H1 (cell line): ENCODE measurements around the gene SSR1. TPM values are rescaled to one million over a fixed set of nuclear protein-coding genes. Genes with fewer than 3 reads are reported as not detected.

Experiments used
- polyA plus RNA-seq, 7 experiments: library from polyadenylated mRNA; depleted of rRNA in 3 of 7; stranded (reverse) in 5 of 7; unstranded in 2 of 7; fragments of >200 nt in 5 of 7; fragments of 200-250 nt in 2 of 7; gene quantifications; 1 replicate in 5 of 7; 2 replicates in 1 of 7; 4 replicates in 1 of 7; pipeline versions ENCODE4 v1.2.1 to v1.2.3, GENCODE V29; 2011 to 2013; ENCODE audit warnings: missing spikeins in 2 of 7, mixed read lengths in 2 of 7
- total RNA-seq: library from RNA; stranded (reverse); fragmentation: NEBNext Ultra II Directional; extraction: Animal tissue kit (Norgen Biotek cat#: 25700); gene quantifications from 2 replicates; pipeline ENCODE4 v1.2.1, GENCODE V29; 2021
- TF ChIP-seq, protein P1 (sequence below), 3 experiments: IDR thresholded peaks; 1 replicate in 2 of 3; 2 replicates in 1 of 3; pipeline versions ENCODE4 v1.5.1 to v1.6.1; 2011; ENCODE audit warnings: low read length in 3 of 3, mild to moderate bottlenecking in 3 of 3, inconsistent platforms in 2 of 3, low read depth in 1 of 3, moderate library complexity in 1 of 3; ENCODE audit not compliant: insufficient read depth in 1 of 3; ENCODE audit errors: control extremely low read depth in 1 of 3

SSR1 gene
- total and polyA plus RNA-seq, 2 of the 8 experiments (the other 6 are each of a cell fraction or from before 2014, with no cell fraction given), result 26.6 to 117 TPM

DNA sequence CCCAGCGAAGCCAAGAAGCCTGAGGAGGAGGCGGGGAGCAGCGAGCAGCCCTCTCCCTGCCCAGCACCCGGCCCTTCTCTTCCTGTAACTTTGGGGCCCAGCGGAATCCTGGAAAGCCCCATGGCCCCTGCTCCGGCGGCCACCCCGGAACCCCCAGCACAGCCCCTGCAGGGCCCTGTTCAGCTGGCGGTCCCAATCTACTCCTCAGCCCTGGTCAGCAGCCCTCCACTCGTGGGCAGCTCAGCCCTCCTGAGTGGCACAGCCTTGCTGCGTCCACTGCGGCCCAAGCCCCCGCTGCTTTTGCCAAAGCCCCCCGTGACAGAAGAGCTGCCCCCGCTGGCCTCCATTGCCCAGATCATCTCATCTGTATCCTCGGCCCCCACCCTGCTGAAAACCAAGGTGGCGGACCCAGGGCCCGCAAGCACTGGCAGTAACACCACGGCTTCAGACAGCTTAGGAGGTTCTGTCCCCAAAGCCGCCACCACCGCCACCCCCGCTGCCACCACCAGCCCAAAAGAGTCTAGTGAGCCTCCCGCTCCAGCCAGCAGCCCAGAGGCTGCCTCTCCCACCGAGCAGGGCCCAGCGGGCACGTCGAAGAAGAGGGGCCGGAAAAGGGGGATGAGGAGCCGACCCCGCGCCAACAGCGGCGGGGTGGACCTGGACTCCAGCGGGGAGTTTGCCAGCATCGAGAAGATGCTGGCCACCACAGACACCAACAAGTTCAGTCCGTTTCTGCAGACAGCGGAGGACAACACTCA lies 81.9 kb downstream of the SSR1 start (continued):
- TF ChIP-seq, protein P1, sequence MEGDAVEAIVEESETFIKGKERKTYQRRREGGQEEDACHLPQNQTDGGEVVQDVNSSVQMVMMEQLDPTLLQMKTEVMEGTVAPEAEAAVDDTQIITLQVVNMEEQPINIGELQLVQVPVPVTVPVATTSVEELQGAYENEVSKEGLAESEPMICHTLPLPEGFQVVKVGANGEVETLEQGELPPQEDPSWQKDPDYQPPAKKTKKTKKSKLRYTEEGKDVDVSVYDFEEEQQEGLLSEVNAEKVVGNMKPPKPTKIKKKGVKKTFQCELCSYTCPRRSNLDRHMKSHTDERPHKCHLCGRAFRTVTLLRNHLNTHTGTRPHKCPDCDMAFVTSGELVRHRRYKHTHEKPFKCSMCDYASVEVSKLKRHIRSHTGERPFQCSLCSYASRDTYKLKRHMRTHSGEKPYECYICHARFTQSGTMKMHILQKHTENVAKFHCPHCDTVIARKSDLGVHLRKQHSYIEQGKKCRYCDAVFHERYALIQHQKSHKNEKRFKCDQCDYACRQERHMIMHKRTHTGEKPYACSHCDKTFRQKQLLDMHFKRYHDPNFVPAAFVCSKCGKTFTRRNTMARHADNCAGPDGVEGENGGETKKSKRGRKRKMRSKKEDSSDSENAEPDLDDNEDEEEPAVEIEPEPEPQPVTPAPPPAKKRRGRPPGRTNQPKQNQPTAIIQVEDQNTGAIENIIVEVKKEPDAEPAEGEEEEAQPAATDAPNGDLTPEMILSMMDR (IDR thresholded peaks at IDR 0.05; ENCODE audit: control extremely low read depth in 1 of 3, insufficient read depth in 1 of 3, low read depth in 1 of 3, low read length in 3 of 3), result no peak
